Measurements from ENCODE around the gene CDK17. TPM values are rescaled to one million over a fixed set of nuclear protein-coding genes. Genes with fewer than 3 reads are reported as not detected.

Gene CDK17
- total and polyA plus RNA-seq, 2 of the 8 experiments (the other 6 are each of a cell fraction or from before 2014, with no cell fraction given): 5.8 to 20.0 TPM

DNA sequence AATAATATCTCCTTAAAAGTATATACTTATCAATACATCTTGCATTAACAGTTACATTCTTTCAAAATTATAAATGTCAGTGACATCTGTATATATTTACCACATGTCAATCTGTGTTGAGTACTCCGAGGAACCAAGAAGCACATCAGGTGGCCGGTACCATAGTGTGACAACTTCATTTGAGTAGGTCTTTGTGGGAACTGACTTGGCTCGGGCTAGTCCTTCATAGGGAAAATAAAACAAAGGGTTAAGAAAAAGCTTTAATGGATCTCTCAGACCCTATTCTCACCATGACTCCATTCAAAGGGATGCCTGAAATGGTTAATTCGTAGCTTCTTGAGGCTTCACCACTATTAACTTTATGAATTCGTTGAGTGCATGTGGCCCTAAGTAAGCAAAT lies 111.2 kb downstream of the CDK17 start (continued):
- TF ChIP-seq TBP (IDR thresholded peaks at IDR 0.05; ENCODE audit: low read depth, low read length) (no peak), BCL11A (IDR thresholded peaks at IDR 0.05; ENCODE audit: low read depth in 2 of 2, low read length in 2 of 2) (no peak), RBBP5 (IDR thresholded peaks at IDR 0.05; ENCODE audit: borderline replicate concordance, low read depth, low read length) (no peak)
